SW 1271 (cell line): ENCODE results near the gene ADAMTS5.
A peak's percentile ranks its signal among the peaks of the same experiment; 100 is the strongest.

Experiments
- DNase-seq, 2 experiments: peaks; one replicate each; lab custom pipeline; 2025; lab: John Stamatoyannopoulos, UW

Gene ADAMTS5

DNA sequence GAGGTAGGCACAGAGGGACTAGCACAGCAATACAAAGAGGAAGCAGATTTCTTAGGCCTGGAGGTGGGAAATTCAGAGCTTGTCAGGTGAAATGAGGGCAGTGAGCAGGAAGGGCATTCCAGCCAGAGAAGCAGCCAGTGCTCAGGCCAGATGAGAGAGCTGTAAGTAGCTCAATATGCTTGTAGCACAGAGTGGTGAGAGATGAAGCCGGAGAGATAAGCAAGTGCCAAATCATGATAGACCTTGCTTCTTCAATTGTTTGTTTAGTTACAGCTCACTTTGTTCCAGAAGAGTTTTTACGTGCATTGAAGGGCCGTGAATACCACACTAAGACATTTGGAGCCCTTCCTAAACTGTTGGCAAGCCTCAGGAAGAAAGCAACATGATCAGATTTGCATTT is 79.6 kb downstream of the ADAMTS5 start:
- no peak for DNase-seq

DNA sequence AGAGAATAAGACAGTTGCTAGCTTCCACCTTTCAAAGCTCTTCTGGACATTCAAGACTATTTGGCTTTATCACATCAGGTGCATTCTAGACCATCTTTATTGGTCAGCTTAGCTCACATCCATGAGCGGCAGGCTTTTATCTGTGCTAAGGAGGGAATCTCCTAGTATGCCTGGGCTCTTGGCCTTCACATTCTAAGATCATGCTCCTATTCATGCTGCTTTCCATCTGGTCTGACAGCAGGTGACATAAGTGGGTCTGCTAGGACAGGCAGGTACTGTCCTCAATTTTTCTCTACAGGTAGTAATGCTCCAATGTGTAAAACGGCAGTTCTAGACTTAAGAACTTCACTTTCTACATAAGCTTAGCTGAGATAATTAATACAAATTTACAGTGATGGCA is 82.5 kb downstream of the ADAMTS5 start:
- DNase-seq = no peak

GRCh38 chr21:26883768-26884167 is 83.1 kb downstream of the ADAMTS5 start:
- no peak for DNase-seq

DNA sequence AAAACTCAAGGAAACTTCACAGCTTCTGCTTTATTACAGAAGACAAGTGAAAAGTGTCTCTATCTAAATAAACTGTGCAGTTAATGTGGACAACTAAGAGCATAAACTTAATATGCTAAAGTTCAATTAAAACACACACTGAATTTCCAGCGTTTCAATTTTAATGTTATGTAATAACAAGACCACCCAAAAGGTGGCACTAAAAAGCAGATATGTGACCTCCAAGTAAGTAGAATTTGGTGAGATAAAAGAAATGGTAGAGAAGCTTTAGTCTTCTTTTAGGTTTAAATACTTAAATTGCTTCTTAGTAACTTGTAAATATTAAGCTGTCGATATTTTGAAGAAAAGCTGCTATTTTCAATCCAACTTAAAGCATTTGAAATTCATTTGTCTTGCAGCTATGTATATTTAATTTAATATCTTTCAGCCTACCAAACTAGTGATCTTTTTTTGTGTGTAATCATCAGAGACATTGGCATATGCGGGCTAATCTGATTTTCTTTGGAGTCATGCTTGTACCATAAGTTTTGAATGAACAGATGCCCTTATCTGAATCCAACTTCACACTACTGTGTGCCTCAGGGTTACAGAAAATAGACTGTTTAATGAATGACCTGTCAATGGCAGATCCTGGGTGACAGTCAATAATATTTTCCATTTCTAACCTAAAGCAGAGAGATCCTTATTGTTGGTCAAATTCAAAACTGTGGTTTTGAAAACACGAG is 85.2 kb downstream of the ADAMTS5 start:
- peak in 1 of 2 experiments; percentile 2 for DNase-seq

DNA sequence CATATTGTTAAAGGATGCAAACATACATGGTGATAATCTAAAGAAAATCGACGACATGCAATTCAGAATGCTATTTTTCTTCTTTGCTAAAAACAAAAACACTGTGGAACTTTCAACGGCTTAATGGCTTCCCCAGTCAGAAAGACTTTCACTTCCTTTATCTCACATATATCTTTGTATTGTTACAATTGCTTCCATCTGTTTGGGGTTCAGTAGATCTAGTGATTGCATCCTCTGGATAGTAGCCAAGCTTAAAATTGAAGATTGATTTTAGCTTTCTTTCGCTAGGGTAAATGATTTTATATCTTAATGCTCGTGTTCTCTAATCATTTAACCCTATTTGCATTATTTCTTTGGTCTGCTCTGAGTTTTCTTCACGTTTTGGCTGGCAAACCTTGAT is 89.9 kb downstream of the ADAMTS5 start:
- DNase-seq = no peak

DNA sequence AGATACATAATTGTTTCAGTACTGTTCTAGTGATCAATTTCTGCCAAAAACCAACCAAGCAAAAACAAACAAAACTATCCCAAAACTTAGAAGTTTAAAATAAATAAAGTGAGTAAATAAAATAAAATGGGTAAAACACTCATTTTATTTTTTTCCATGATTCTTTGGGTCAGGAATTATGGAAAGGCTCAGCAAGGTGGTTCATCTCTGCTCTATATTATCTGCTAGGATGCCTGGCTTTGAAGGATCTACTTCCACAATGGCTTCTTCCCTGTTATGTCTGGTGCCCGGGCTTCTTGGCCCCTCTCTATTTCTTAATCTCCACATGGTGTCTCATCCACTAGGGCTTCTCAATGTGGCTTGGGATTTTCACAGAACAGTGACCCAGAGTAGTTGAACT is 92.5 kb downstream of the ADAMTS5 start:
- no peak for DNase-seq
